Measurements from ENCODE around the gene WWC1. TPM values are rescaled to one million over a fixed set of nuclear protein-coding genes. Genes with fewer than 3 reads are reported as not detected.
"Not testable (repeated sequence)": the region's sequence is repeated elsewhere in the genome, so short reads cannot be mapped to it uniquely, and the experiment has no call there.

Gene WWC1
- total RNA-seq, 8 experiments from 2014 or later, result 5.6 to 74.1 (median 8.9) TPM

DNA sequence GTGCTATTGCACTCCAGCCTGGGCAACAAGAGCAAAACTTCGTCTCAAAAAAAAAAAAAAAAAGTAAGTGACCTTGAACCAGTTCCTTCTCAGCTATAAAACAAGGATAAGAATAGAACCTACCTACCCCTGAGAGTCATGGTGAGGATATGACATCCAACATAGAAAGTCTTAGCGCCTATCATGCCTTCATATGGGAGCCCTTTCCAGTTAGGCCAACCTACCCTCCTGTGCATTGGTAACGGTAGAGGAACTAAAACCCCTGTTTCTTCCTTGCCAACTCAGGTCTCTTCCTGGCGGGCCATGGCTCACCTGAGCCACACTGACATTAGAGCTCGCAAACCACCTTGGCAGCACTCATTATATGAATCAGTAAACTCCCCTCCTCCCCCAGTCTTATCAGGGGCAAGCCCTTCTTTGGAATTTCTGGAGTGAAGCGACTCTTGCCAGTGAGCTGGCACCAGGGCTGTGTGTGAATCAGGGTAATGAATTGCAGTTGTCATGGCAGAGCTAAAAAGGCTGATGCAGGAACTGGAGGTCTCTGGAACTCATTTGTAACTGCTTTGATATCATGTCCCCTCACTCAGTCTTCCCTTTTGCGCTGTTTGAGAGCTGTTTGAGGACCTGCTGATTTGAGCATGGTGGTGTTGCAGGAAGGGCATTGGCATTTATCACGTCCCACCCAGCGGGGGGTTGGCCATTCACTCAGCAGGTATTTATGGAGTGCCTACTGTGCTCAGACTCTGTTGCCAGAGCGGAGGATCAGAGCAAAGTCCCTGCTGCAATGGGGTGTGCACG lies 10.3 kb downstream of the WWC1 start:
- ATAC-seq (replicated peaks in 6 of 8), result peak in 3 of 8 experiments; percentile 29 to 70 (median 42)
- 0 to 100% (median 90%) methylated on average over 1 to 7 of the region's 11 CpGs; no CpG with 5 or more reads in 1 of the 10 experiments for WGBS, 10 experiments
- Histone ChIP-seq H3K4me3 (no peak overlapping the region), H3K4me1 (replicated peaks in 1 of 2) (peaks cover 22 to 26% of the 10 kb centered on the region in 2 donors), H3K27ac (no peak overlapping the region)
- in situ Hi-C loops (cut with MboI; ENCODE audit: low pct_unique_long_range_greater_than_20kb in 2 of 9, low sequenced_read_pairs in 9 of 9, unreplicated experiment in 9 of 9), result no loop called here

- Histone ChIP-seq H3K4me1 (replicated peaks in 1 of 2) (peaks cover 22 to 26% of the 10 kb centered on the region in 2 donors), H3K4me3 (no peak overlapping the region), H3K27ac (no peak overlapping the region)
- in situ Hi-C loops (cut with MboI; ENCODE audit: low pct_unique_long_range_greater_than_20kb in 2 of 9, low sequenced_read_pairs in 9 of 9, unreplicated experiment in 9 of 9), result no loop called here
- WGBS, 10 experiments, result 0 to 93% (median 62%) methylated on average over 1 to 3 of the region's 3 CpGs; no CpG with 5 or more reads in 3 of the 10 experiments
- no peak for ATAC-seq (replicated peaks in 6 of 8)
These were observed 11.3 kb downstream of the WWC1 start for GRCh38 chr5:168302785-168303184.

GRCh38 chr5:168303393-168304025 lies 12.1 kb downstream of the WWC1 start:
- H3K4me1 ChIP-seq (replicated peaks in 1 of 2), result peaks cover 22 to 26% of the 10 kb centered on the region in 2 donors
- WGBS, 10 experiments, result 70 to 100% (median 93%) methylated on average over 1 to 3 of the region's 5 CpGs; no CpG with 5 or more reads in 5 of the 10 experiments
- H3K27ac ChIP-seq, result no peak overlapping the region
- no peak overlapping the region for H3K4me3 ChIP-seq
- ATAC-seq (replicated peaks in 6 of 8), result peak in 2 of 8 experiments; percentile 39 to 43
- in situ Hi-C loops (cut with MboI; ENCODE audit: low pct_unique_long_range_greater_than_20kb in 2 of 9, low sequenced_read_pairs in 9 of 9, unreplicated experiment in 9 of 9), result no loop called here

GRCh38 chr5:168304349-168304748 lies 12.9 kb downstream of the WWC1 start:
- Histone ChIP-seq H3K27ac (no peak overlapping the region), H3K4me1 (replicated peaks in 1 of 2) (peaks cover 22% of the 10 kb centered on the region in 2 donors), H3K4me3 (no peak overlapping the region)
- 40 to 100% (median 94%) methylated on average over 1 to 2 of the region's 2 CpGs; no CpG with 5 or more reads in 4 of the 10 experiments for WGBS, 10 experiments
- no peak for ATAC-seq (replicated peaks in 6 of 8)
- in situ Hi-C loops (cut with MboI; ENCODE audit: low pct_unique_long_range_greater_than_20kb in 2 of 9, low sequenced_read_pairs in 9 of 9, unreplicated experiment in 9 of 9), result no loop called here

DNA sequence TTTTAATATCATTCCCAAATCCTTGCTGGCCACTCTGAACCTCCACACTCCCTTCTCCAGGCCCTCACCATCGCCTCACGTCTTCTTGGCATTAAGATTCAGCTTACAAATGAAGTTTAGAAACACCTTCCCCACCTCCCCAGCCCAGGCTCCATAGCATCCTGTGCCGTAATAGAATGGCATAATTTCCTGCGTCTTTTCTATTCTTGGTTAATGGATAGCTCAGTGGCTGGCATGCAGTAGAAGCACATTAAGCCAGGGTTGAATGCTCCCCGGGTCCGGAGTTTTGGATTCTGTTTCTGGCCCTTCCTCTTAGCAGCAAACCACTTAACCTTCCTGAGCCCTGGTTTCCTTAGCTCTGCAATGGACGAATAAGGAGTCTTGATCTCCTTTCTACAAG lies 13.8 kb downstream of the WWC1 start:
- 41 to 100% (median 64%) methylated on average over 1 to 6 of the region's 7 CpGs; no CpG with 5 or more reads in 2 of the 10 experiments for WGBS, 10 experiments
- Histone ChIP-seq H3K4me3 (no peak overlapping the region), H3K27ac (no peak overlapping the region), H3K4me1 (replicated peaks in 1 of 2) (peaks cover 13 to 14% of the 10 kb centered on the region in 2 donors)
- in situ Hi-C loops (cut with MboI; ENCODE audit: low pct_unique_long_range_greater_than_20kb in 2 of 9, low sequenced_read_pairs in 9 of 9, unreplicated experiment in 9 of 9), result no loop called here
- ATAC-seq (replicated peaks in 6 of 8), result no peak

- Histone ChIP-seq H3K4me3 (no peak overlapping the region), H3K4me1 (replicated peaks in 1 of 2) (peaks cover 2 to 4% of the 10 kb centered on the region in 2 donors), H3K27ac (no peak overlapping the region)
- in situ Hi-C loops (cut with MboI; ENCODE audit: low pct_unique_long_range_greater_than_20kb in 2 of 9, low sequenced_read_pairs in 9 of 9, unreplicated experiment in 9 of 9), result no loop called here
- 70 to 100% (median 94%) methylated on average over 2 to 6 of the region's 6 CpGs for WGBS, 10 experiments
- ATAC-seq (replicated peaks in 6 of 8), result no peak
These were observed 15.6 kb downstream of the WWC1 start for GRCh38 chr5:168307022-168307421.

- Histone ChIP-seq H3K4me1 (replicated peaks in 1 of 2) (no peaks in the 10 kb centered on the region), H3K4me3 (no peak overlapping the region), H3K27ac (no peak overlapping the region)
- no peak for ATAC-seq (replicated peaks in 6 of 8)
- in situ Hi-C loops (cut with MboI; ENCODE audit: low pct_unique_long_range_greater_than_20kb in 2 of 9, low sequenced_read_pairs in 9 of 9, unreplicated experiment in 9 of 9), result no loop called here
- 80 to 100% (median 100%) methylated on average over 1 to 3 of the region's 4 CpGs; no CpG with 5 or more reads in 2 of the 10 experiments for WGBS, 10 experiments
These were observed 16.6 kb downstream of the WWC1 start for GRCh38 chr5:168307925-168308584.

DNA sequence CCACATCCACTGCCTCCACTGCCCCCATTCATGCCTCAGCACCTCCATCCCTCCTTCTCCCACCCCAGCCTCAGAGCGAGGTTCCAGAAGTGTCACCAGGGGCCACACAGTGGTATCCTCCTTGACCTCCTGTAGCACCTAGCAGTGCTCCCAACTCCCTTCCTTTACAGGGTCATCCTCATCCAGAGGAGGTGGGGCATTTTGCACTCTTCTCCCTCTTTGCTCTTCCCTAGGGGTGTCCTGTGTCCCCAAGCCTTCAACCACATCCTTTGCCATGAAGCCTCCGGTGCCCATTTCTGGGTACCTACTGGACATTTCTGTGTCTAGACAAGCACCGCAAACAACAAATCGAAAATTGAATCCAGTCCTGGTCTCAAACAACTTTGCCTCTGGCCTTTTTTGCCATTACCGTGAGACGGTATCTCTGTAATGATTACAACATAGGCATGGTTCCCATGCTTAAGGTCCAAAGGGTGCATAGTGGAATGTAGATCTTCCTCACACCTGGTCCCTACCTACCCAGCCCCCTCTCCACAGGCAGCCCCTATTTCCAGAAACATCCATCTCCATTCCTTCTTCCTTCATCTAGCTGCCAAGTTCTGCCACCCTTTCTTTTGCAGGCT lies 17.6 kb downstream of the WWC1 start:
- no peak overlapping the region for H3K4me3 ChIP-seq
- no peaks in the 10 kb centered on the region for H3K4me1 ChIP-seq (replicated peaks in 1 of 2)
- no peak overlapping the region for H3K27ac ChIP-seq
- in situ Hi-C loops (cut with MboI; ENCODE audit: low pct_unique_long_range_greater_than_20kb in 2 of 9, low sequenced_read_pairs in 9 of 9, unreplicated experiment in 9 of 9), result no loop called here
- no peak for ATAC-seq (replicated peaks in 6 of 8)
- 96 to 100% (median 100%) methylated on average over 1 to 5 of the region's 6 CpGs; no CpG with 5 or more reads in 2 of the 10 experiments for WGBS, 10 experiments

DNA sequence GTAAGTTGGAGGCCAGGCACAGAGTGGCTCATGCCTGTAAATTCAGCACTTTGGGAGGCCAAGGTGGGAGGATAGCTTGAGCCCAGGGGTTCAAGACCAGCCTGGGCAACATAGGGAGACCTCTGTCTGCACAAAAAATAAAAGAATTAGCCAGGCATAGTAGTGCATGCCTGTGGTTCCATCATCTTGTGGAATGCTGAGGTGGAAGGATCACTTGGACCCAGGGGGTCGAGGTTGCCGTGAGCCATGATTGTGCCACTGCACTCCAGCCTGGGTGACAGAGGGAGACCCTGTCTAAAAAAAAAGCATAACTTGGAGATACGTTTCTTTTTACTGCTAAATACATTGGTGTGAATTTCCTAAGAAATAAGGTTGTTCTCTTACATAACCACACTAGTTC lies 19.1 kb downstream of the WWC1 start:
- ATAC-seq (replicated peaks in 6 of 8); H3K4me1 ChIP-seq (replicated peaks in 1 of 2); in situ Hi-C loops (cut with MboI; ENCODE audit: low pct_unique_long_range_greater_than_20kb in 2 of 9, low sequenced_read_pairs in 9 of 9, unreplicated experiment in 9 of 9); H3K27ac ChIP-seq; H3K4me3 ChIP-seq: not testable (repeated sequence)
- WGBS, 10 experiments, result 0 to 100% (median 91%) methylated on average over 1 to 3 of the region's 3 CpGs; no CpG with 5 or more reads in 4 of the 10 experiments

DNA sequence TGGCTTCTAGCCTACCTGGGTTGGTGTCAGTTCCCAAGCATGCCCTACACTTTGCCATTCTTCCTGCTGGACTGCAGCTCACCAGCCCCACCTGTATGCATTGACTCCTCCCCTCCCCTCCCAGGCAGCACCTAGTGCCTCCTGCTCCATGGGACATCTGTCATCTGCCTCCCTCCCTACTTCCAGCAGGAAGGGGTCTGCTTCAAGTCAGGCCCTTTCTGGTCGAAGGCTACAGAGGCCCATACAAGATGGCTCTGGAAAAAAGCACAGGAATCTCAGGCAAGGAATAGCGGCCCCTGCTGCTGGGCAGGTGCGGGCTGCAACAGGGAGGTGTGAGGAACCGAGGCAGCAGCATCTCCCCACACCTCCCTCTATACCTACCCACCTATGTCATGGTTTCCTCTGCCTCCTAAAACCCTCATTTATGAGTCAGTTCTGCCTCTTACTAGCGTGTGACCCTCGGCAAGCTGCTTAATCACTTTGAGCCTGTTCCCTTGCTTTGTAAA lies 19.7 kb downstream of the WWC1 start:
- 40 to 100% (median 66%) methylated on average over 1 to 4 of the region's 6 CpGs; no CpG with 5 or more reads in 7 of the 10 experiments for WGBS, 10 experiments
- Histone ChIP-seq H3K4me3 (no peak overlapping the region), H3K4me1 (replicated peaks in 1 of 2) (peaks cover 13 to 14% of the 10 kb centered on the region in 2 donors), H3K27ac (no peak overlapping the region)
- in situ Hi-C loops (cut with MboI; ENCODE audit: low pct_unique_long_range_greater_than_20kb in 2 of 9, low sequenced_read_pairs in 9 of 9, unreplicated experiment in 9 of 9), result no loop called here
- ATAC-seq (replicated peaks in 6 of 8), result no peak

DNA sequence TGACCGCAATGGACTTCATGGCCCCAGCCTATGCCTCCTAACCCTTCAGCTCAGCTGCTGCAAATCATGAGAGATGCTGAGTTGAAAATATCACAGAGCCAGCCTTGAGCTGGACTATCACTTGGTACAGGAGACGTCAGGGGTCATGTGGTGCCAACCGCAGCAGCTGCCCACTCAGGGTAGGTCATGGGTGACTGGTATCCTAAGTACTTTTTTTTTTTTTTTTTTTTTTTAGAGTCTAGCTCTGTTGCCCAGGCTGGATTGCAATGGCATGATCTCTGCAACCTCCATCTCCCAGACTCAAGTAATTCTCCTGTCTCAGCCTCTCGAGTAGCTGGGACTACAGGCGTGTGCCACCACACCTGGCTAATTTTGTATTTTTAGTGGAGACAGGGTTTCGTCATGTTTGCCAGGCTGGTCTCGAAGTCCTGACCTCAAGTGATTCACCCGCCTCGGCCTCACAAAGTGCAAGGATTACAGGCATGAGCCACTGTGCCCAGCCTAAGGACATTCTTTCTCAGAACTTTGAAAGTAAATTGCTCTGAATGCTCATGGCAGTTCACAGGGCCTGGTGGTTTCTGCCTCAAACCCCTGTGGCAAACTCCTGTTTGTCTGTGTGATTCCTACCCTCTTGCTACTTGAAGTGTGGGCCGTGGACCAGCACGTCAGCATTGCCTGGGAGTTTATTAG lies 21.3 kb downstream of the WWC1 start:
- Histone ChIP-seq H3K27ac (no peak overlapping the region), H3K4me3 (no peak overlapping the region), H3K4me1 (replicated peaks in 1 of 2) (peaks cover 26 to 28% of the 10 kb centered on the region in 2 donors)
- no peak for ATAC-seq (replicated peaks in 6 of 8)
- in situ Hi-C loops (cut with MboI; ENCODE audit: low pct_unique_long_range_greater_than_20kb in 2 of 9, low sequenced_read_pairs in 9 of 9, unreplicated experiment in 9 of 9), result no loop called here
- 0 to 100% (median 99%) methylated on average over 1 to 8 of the region's 11 CpGs; no CpG with 5 or more reads in 2 of the 10 experiments for WGBS, 10 experiments

DNA sequence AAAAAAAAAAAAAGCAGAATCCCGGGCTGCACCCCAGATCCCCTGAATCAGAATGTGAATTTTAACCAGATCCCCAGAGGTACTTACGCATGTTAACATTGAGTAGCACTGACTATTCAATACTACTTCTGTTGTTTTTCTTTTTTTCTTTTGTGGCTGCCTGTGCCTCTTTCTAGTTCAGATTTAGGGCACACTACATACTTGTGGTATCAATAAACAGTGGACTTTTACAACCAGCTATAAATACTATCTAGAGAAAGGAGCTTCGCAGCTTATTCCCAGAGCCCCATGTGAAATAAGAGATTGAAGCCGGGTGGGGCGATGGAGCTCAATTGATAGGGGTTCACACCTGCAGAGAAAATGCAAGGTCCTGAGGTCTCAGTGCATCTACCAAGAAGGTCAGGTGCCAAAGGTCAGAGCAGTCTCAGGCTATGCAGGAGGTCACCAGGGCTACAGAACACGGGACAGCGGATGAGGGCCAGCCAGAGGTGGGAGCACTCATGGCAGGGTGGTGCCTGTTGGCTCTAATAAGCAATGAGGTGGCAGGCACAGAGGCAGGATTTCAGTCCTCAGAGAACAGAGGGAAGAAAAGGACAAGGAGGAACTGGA lies 22.3 kb downstream of the WWC1 start:
- H3K27ac ChIP-seq, result no peak overlapping the region
- H3K4me3 ChIP-seq, result no peak overlapping the region
- in situ Hi-C loops (cut with MboI; ENCODE audit: low pct_unique_long_range_greater_than_20kb in 2 of 9, low sequenced_read_pairs in 9 of 9, unreplicated experiment in 9 of 9), result no loop called here
- peaks cover 28 to 34% of the 10 kb centered on the region in 2 donors for H3K4me1 ChIP-seq (replicated peaks in 1 of 2)
- no peak for ATAC-seq (replicated peaks in 6 of 8)
- 40 to 100% (median 84%) methylated on average over 1 to 5 of the region's 7 CpGs; no CpG with 5 or more reads in 2 of the 10 experiments for WGBS, 10 experiments

All from motor neuron (in vitro differentiated cells).